ENCODE data around the gene DMD. TPM values are rescaled to one million over a fixed set of nuclear protein-coding genes. Genes with fewer than 3 reads are reported as not detected.

Gene DMD
- total and polyA plus RNA-seq, 8 donors = 6.8 to 117 (median 44.2) TPM

DNA sequence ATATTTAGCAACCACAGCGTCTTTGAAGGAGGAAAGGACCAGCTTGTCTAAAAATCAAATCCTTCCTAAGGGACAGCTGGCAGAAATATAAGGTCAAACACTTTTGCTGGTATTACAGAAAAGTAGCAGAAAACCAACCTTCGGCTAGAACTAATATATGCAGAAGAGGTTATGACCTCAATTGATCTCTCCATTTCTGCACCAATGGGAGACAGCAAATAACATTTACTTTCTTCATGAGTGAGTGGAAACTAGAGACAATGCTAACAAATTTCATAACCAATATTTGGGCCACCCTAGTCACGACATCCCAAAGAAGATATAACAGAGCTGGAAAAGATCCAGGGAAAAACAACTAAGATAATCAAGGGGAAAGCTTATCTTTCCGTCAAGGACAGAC, 1892.5 kb downstream of the DMD start:
- TF ChIP-seq, protein P1, sequence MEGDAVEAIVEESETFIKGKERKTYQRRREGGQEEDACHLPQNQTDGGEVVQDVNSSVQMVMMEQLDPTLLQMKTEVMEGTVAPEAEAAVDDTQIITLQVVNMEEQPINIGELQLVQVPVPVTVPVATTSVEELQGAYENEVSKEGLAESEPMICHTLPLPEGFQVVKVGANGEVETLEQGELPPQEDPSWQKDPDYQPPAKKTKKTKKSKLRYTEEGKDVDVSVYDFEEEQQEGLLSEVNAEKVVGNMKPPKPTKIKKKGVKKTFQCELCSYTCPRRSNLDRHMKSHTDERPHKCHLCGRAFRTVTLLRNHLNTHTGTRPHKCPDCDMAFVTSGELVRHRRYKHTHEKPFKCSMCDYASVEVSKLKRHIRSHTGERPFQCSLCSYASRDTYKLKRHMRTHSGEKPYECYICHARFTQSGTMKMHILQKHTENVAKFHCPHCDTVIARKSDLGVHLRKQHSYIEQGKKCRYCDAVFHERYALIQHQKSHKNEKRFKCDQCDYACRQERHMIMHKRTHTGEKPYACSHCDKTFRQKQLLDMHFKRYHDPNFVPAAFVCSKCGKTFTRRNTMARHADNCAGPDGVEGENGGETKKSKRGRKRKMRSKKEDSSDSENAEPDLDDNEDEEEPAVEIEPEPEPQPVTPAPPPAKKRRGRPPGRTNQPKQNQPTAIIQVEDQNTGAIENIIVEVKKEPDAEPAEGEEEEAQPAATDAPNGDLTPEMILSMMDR (IDR thresholded peaks at IDR 0.05) = no peak
- no peak for TF ChIP-seq POLR2A (IDR thresholded peaks at IDR 0.05)
- TF ChIP-seq EP300 (IDR thresholded peaks at IDR 0.05) = no peak

DNA sequence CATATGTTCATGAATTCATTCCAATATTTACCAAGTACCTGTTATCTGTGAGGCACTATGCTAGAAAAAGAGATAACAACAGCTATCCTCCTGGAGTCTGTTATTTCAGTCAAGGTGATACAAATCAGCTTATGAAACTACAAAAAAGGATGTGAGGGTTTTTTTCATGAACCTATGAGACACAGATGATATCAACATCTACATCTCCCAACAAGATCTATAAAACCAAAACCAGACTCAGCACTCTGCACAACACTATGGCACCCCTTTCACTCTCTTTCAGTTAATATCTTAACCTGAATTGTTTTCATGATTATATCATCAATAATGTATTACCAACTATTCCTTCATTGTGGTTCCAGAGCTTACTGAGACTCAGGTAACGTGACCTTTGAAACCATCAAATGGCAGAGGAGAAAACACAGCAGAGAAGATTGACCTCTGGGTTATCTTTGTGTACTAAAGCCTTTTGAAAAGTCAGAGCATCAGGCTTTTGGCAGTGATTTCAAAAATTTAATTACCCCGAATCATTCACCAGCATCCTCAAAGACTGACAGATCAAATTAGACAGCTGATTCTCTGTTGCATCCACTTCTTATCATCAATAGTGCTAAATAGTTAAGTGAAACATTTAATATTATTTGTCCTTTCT, 1894.9 kb downstream of the DMD start:
- intact Hi-C loops (cut with DNase I; ENCODE audit: low total_unique reads) = no loop called here
- Histone ChIP-seq H3K27ac (no peak overlapping the region), H3K4me1 (no peaks in the 10 kb centered on the region), H3K27me3 (no peaks in the 10 kb centered on the region), H3K4me3 (no peak overlapping the region), H3K9me3 (peaks cover 0 to under 1% (median 0%) of the 10 kb centered on the region in 4 donors), H3K36me3 (no peaks in the 10 kb centered on the region)
- DNase-seq = no peak
- no peak for TF ChIP-seq EP300 (IDR thresholded peaks at IDR 0.05)
- TF ChIP-seq POLR2A (IDR thresholded peaks at IDR 0.05) = no peak
- TF ChIP-seq, protein P1 (IDR thresholded peaks at IDR 0.05) = no peak
- TF ChIP-seq POLR2AphosphoS5 (IDR thresholded peaks at IDR 0.05) = no peak
- 42 to 70% (median 44%) methylated on average over 2 of the region's 2 CpGs for WGBS, 5 donors

More for the DNA sequence above, 1892.5 kb downstream of the DMD start:
- Histone ChIP-seq H3K27me3 (no peaks in the 10 kb centered on the region), H3K4me1 (no peaks in the 10 kb centered on the region), H3K4me3 (no peak overlapping the region), H3K9me3 (no peaks in the 10 kb centered on the region), H3K27ac (no peak overlapping the region), H3K36me3 (no peaks in the 10 kb centered on the region)
- 55 to 74% (median 71%) methylated on average over 4 of the region's 4 CpGs for WGBS, 5 donors
- intact Hi-C loops (cut with DNase I; ENCODE audit: low total_unique reads) = no loop called here
- DNase-seq = no peak

DNA sequence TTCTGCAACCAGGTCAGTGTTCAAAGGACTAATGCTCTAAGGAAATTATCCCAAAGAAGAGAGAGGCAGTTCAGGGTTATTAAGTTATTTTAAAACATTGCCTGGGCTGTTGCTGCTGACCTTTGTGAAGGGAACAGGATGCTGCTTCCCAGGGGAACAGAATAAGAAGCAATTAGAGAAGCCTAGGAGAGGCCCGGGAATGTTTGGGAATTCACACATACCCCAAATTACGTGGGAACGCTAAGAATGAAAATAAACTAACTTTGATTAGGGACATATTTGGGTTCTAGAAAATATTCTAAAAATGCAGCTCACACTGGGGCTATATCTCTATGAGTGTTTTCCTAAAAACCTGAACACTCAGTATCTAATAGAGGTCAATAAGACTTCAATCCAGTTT, 1896.4 kb downstream of the DMD start:
- no peak for TF ChIP-seq POLR2A (IDR thresholded peaks at IDR 0.05)
- TF ChIP-seq, protein P1 (IDR thresholded peaks at IDR 0.05) = no peak
- no peak for TF ChIP-seq EP300 (IDR thresholded peaks at IDR 0.05)
- TF ChIP-seq POLR2AphosphoS5 (IDR thresholded peaks at IDR 0.05) = no peak
- no peak for DNase-seq
- Histone ChIP-seq H3K9me3 (peaks cover 0 to 7% (median 0%) of the 10 kb centered on the region in 4 donors), H3K27me3 (no peaks in the 10 kb centered on the region), H3K27ac (no peak overlapping the region), H3K36me3 (no peaks in the 10 kb centered on the region), H3K4me3 (no peak overlapping the region), H3K4me1 (no peaks in the 10 kb centered on the region)
- WGBS, 5 donors = 29 to 78% (median 52%) methylated on average over 3 of the region's 3 CpGs
- intact Hi-C loops (cut with DNase I; ENCODE audit: low total_unique reads) = no loop called here

DNA sequence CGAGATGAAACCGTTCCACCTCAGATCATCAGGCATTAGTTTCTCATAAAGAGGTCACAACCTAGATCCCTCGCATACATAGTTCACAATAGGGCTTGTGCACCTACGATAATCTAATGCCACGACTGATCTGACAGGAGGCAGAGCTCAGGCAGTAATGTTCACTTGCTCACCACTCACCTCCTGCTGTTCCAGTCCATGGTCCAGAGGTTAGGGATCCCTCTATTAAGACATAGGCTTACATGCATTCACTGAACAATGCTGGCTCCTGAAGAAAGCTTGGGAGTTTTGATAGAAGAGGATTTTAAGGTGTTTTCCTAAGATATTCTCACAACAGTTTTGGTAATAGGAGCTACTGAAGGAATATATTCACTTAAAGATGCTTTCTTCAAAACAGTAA, 1903.4 kb downstream of the DMD start:
- no peaks in the 10 kb centered on the region for H3K27me3 ChIP-seq
- WGBS, 5 donors = 82 to 95% (median 91%) methylated on average over 5 of the region's 5 CpGs
- DNase-seq = no peak
- no peaks in the 10 kb centered on the region for H3K36me3 ChIP-seq
- no peak for TF ChIP-seq POLR2A (IDR thresholded peaks at IDR 0.05)
- no peak for TF ChIP-seq EP300 (IDR thresholded peaks at IDR 0.05)
- TF ChIP-seq, protein P1 (IDR thresholded peaks at IDR 0.05) = no peak
- no peak for TF ChIP-seq POLR2AphosphoS5 (IDR thresholded peaks at IDR 0.05)
- no peak overlapping the region for H3K27ac ChIP-seq
- peaks cover 0 to 7% (median 0%) of the 10 kb centered on the region in 4 donors for H3K9me3 ChIP-seq
- intact Hi-C loops (cut with DNase I; ENCODE audit: low total_unique reads) = no loop called here
- no peak overlapping the region for H3K4me3 ChIP-seq
- H3K4me1 ChIP-seq = no peaks in the 10 kb centered on the region
